Fibroblast of mammary gland (primary cell): Measurements from ENCODE around the gene STMN3.
A peak's percentile ranks its signal among the peaks of the same experiment; 100 is the strongest.

Experiments
- DNase-seq: peaks from one replicate; pipeline ENCODE4 v3.0.0-alpha.2; 2010; ENCODE audit warnings: low read depth
- H3K4me3 ChIP-seq: 2 replicates; pipeline ENCODE4 v1.5.1; 2011; ENCODE audit warnings: low read depth, mild to moderate bottlenecking, low read length, moderate library complexity; ENCODE audit not compliant: control insufficient read depth
- CTCF ChIP-seq: conservative IDR thresholded peaks from 2 replicates; pipeline ENCODE4 v1.5.1; 2011; ENCODE audit warnings: low read depth, low read length, inconsistent platforms; ENCODE audit not compliant: control insufficient read depth, insufficient read depth

The STMN3 gene

DNA sequence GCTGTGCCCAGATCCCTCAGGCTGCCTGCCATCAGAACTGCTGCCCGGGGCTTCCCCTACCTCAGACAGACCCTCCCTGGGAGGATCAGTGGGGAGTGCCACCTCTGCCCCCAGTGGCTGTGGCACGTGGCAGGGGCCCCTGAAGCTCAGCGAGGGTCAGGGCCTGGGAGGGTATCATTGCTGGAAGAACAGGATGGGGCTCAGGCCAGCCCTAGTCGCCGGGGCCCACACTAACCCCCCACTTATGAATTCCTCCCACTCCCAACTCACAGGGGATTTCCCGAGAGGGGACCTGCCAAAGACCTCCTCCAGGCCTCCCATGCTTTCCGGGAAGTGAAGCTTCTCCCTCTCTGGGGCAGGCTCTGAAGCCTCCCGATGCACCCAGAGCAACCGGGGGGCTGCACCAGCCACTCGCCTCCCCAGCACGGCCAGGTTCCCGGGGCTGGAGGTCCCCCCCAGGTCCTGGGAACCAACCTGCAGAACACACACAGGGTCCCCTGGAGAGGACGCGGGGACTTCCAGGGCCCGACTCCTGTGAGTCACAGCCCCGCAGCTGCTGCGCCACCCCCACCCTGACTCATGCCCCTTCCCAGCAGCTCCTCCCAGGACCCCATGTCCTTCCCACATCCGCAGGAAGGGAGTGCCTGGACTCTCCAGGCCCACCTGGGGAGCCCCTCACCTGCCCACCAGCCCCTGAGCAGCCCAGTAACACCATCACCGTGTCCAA, 45.7 kb upstream of the STMN3 start:
- TF ChIP-seq CTCF: no peak
- H3K4me3 ChIP-seq: peak overlapping the region; percentile 6
- peak; percentile 91 for DNase-seq

GRCh38 chr20:63697868-63698545, 44.8 kb upstream of the STMN3 start:
- no peak overlapping the region for H3K4me3 ChIP-seq
- TF ChIP-seq CTCF: no peak
- DNase-seq: no peak

DNA sequence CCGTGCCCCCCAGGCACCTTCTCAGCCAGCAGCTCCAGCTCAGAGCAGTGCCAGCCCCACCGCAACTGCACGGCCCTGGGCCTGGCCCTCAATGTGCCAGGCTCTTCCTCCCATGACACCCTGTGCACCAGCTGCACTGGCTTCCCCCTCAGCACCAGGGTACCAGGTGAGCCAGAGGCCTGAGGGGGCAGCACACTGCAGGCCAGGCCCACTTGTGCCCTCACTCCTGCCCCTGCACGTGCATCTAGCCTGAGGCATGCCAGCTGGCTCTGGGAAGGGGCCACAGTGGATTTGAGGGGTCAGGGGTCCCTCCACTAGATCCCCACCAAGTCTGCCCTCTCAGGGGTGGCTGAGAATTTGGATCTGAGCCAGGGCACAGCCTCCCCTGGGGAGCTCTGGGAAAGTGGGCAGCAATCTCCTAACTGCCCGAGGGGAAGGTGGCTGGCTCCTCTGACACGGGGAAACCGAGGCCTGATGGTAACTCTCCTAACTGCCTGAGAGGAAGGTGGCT, 44.2 kb upstream of the STMN3 start:
- TF ChIP-seq CTCF: no peak
- H3K4me3 ChIP-seq: peak overlapping the region; percentile 39
- DNase-seq: no peak

GRCh38 chr20:63696628-63697356, 43.6 kb upstream of the STMN3 start, which contains the start of gene TNFRSF6B:
Gene TNFRSF6B, plus strand, starts transcription at chr20:63696652. Its CDS starts 116 bp downstream, at chr20:63696768.
- DNase-seq: no peak
- peak within 1 kb of the TSS; percentile 39 for H3K4me3 ChIP-seq
- no peak for TF ChIP-seq CTCF

- no peak for TF ChIP-seq CTCF
- peak overlapping the region; percentile 39 for H3K4me3 ChIP-seq
- no peak for DNase-seq
These were observed 43.0 kb upstream of the STMN3 start for GRCh38 chr20:63696306-63696627.

- no peak overlapping the region for H3K4me3 ChIP-seq
- no peak for TF ChIP-seq CTCF
- no peak for DNase-seq
These were observed 42.4 kb upstream of the STMN3 start for GRCh38 chr20:63695424-63696305.
